K562 (cell line): Measurements from ENCODE around the gene ASXL2. TPM values are rescaled to one million over a fixed set of nuclear protein-coding genes. Genes with fewer than 3 reads are reported as not detected.
A peak's percentile ranks its signal among the peaks of the same experiment; 100 is the strongest.

Source experiments
- ATAC-seq: fragments of 200-7000 bp; cut with Tn5 transposase; 3 replicates; pipeline ENCODE4 v1.9.1; 2020; ENCODE audit warnings: moderate library complexity
- BruUV-seq: library from RNA; stranded (reverse); fragments of 400-500 nt; replicated peaks from 2 replicates; lab custom pipeline; 2021; lab: Mats Ljungman, UMichigan
- CTCF ChIA-PET: fragments of 300-600 bp; formaldehyde crosslinking; extraction: SDS; loops from one replicate; lab custom pipeline; 2021; ENCODE audit warnings: low intra/inter-chr PET ratio; lab: Yijun Ruan, JAX
- POLR2A ChIA-PET: fragments of 300-600, 350-650 bp; sonication (Branson Sonifier 250); formaldehyde crosslinking; extraction: SDS; loops from one replicate; lab custom pipeline; 2021; ENCODE audit warnings: antibody characterized with exemption, inconsistent platforms; lab: Yijun Ruan, JAX
- DNase-seq, 4 experiments: peaks; one replicate each; pipeline versions ENCODE4 v3.0.0 to v3.0.0-alpha.2; 2011 to 2018; ENCODE audit warnings: low spot score in 3 of 4, mixed read lengths in 3 of 4; ENCODE audit errors: extremely low read depth in 1 of 4
- FAIRE-seq: peaks from 2 replicates; lab custom pipeline; 2011; peaks lifted over from hg19 to GRCh38; lab: Jason Lieb, UNC
- H2AFZ ChIP-seq: 2 replicates; pipeline ENCODE4 v1.6.0; 2011; ENCODE audit warnings: low read depth, low read length, control low read depth, inconsistent platforms
- H3K27ac ChIP-seq: fragments of 200-600 bp; 3 replicates; pipeline ENCODE4 v1.8.0; 2011; ENCODE audit warnings: low read depth, mild to moderate bottlenecking, control low read depth, inconsistent platforms, low read length, moderate library complexity, mixed read lengths; ENCODE audit errors: extremely low read depth
- H3K27me3 ChIP-seq, 2 experiments: fragments of 300-600 bp in 1 of 2; 2 replicates in 1 of 2; 3 replicates in 1 of 2; pipeline versions ENCODE4 v1.6.0 to v1.8.0; 2011; ENCODE audit warnings: inconsistent platforms in 2 of 2, low read length in 2 of 2, mild to moderate bottlenecking in 1 of 2, mixed read lengths in 1 of 2, moderate library complexity in 1 of 2; ENCODE audit not compliant: control insufficient read depth in 2 of 2, insufficient read depth in 2 of 2
- H3K36me3 ChIP-seq: fragments of 300-600 bp; 3 replicates; pipeline ENCODE4 v1.8.0; 2011; ENCODE audit warnings: mild to moderate bottlenecking, low read length, inconsistent platforms; ENCODE audit not compliant: control insufficient read depth, insufficient read depth
- H3K4me1 ChIP-seq, 2 experiments: fragments of 200-600 bp in 1 of 2; replicated peaks in 1 of 2; 2 replicates in 1 of 2; 3 replicates in 1 of 2; pipeline versions ENCODE4 v1.5.1 to v1.8.0; 2011; ENCODE audit warnings: inconsistent platforms in 2 of 2, low read length in 2 of 2, mild to moderate bottlenecking in 1 of 2, mixed read lengths in 1 of 2, moderate library complexity in 1 of 2; ENCODE audit not compliant: control insufficient read depth in 2 of 2, insufficient read depth in 2 of 2
- H3K4me2 ChIP-seq: 2 replicates; pipeline ENCODE4 v1.6.1; 2011; ENCODE audit warnings: low read length, control low read depth, inconsistent platforms, mixed read lengths; ENCODE audit not compliant: insufficient read depth
- H3K4me3 ChIP-seq: fragments of 200-600 bp; sonication (generic), shearing (Covaris generic); 2 replicates; pipeline ENCODE4 v1.5.1; 2016; ENCODE audit warnings: control low read depth, inconsistent platforms
- H3K79me2 ChIP-seq: fragments of 200-600 bp; 3 replicates; pipeline ENCODE4 v1.8.0; 2011; ENCODE audit warnings: low read length, inconsistent platforms; ENCODE audit not compliant: control insufficient read depth, insufficient read depth
- H3K9ac ChIP-seq, 2 experiments: 2 replicates each; pipeline versions ENCODE4 v1.6.0 to v1.6.1; 2011; ENCODE audit warnings: low read depth in 2 of 2, low read length in 2 of 2, control low read depth in 1 of 2, inconsistent platforms in 1 of 2, mild to moderate bottlenecking in 1 of 2, mixed read lengths in 1 of 2; ENCODE audit not compliant: insufficient read depth in 1 of 2
- H3K9me1 ChIP-seq: one replicate; pipeline ENCODE4 v1.6.0; 2011; ENCODE audit warnings: inconsistent platforms, mild to moderate bottlenecking, low read length, moderate library complexity; ENCODE audit not compliant: control insufficient read depth, insufficient read depth
- H3K9me3 ChIP-seq: replicated peaks from 2 replicates; pipeline ENCODE4 v1.5.1; 2011; ENCODE audit warnings: low read depth, low read length, inconsistent platforms; ENCODE audit not compliant: control insufficient read depth, insufficient read depth
- H4K20me1 ChIP-seq: replicated peaks from 2 replicates; pipeline ENCODE4 v1.6.1; 2011; ENCODE audit warnings: low read length, inconsistent platforms, mixed read lengths; ENCODE audit not compliant: control insufficient read depth, insufficient read depth
- CREBBP ChIP-seq: IDR thresholded peaks from one replicate; pipeline ENCODE4 v1.6.1; 2012; ENCODE audit warnings: low read depth, mild to moderate bottlenecking, control low read depth, inconsistent platforms, low read length
- FOXK2 ChIP-seq, 2 experiments: fragments of 450-650 bp; IDR thresholded peaks in 1 of 2; conservative IDR thresholded peaks in 1 of 2; 2 replicates each; pipeline ENCODE4 v1.6.1; 2016; ENCODE audit warnings: low read depth in 2 of 2, mild to moderate bottlenecking in 1 of 2
- KHSRP ChIP-seq: fragments of 450-650 bp; IDR thresholded peaks from 2 replicates; pipeline ENCODE4 v1.6.1; 2017
- LARP7 ChIP-seq: fragments of 450-650 bp; IDR thresholded peaks from 2 replicates; pipeline ENCODE4 v1.6.1; 2016
- MCM3 ChIP-seq: fragments of 450-650 bp; IDR thresholded peaks from 2 replicates; pipeline ENCODE4 v1.6.1; 2016
- MITF ChIP-seq: IDR thresholded peaks from 2 replicates; pipeline ENCODE4 v1.6.1; 2014; ENCODE audit warnings: antibody characterized with exemption
- MLLT1 ChIP-seq, 2 experiments: fragments of 450-650 bp; IDR thresholded peaks; 2 replicates each; pipeline ENCODE4 v1.6.1; 2016
- THRAP3 ChIP-seq: fragments of 450-650 bp; IDR thresholded peaks from 2 replicates; pipeline ENCODE4 v1.6.1; 2016; ENCODE audit warnings: mild to moderate bottlenecking, inconsistent platforms, borderline replicate concordance
- TRIM25 ChIP-seq: fragments of 450-650 bp; IDR thresholded peaks from 2 replicates; pipeline ENCODE4 v1.7.0; 2016; ENCODE audit warnings: borderline replicate concordance
- WGBS: fragments of 100-300 bp; shearing (Covaris generic); methylation state at CpG from one replicate; pipeline ENCODE4 v1.1.6; 2016; ENCODE audit warnings: low coverage, mixed read lengths; ENCODE audit not compliant: insufficient coverage; ENCODE audit errors: missing lambda C conversion rate; 5-methylcytosine and 5-hydroxymethylcytosine counted together
- in situ Hi-C: fragments of 300-500 bp; cut with MboI; formaldehyde crosslinking; loops from 4 replicates; pipeline ENCODE4 v1.15.0; 2018; ENCODE audit warnings: inconsistent platforms, mixed read lengths
- intact Hi-C: fragments of 100-400 bp; cut with micrococcal nuclease; formaldehyde crosslinking; loops from 2 replicates; pipeline ENCODE4 v1.14.2; 2022
- polyA plus RNA-seq, 8 experiments: library from polyadenylated mRNA; depleted of rRNA in 4 of 8; stranded (reverse) in 5 of 8; unstranded in 3 of 8; fragments of >200 nt; fragmentation: Nextera tagmentation in 2 of 8; fragmentation: Illumina TruSeq in 1 of 8; extraction: Ambion mirVana in 2 of 8; extraction: Trizol in 1 of 8; gene quantifications; 2 replicates each; pipeline versions ENCODE4 v1.2.1 to v1.2.3, GENCODE V29; 2011 to 2014; ENCODE audit warnings: inconsistent platforms in 1 of 8, missing spikeins in 1 of 8
- total RNA-seq, 7 experiments: library from RNA; depleted of rRNA in 6 of 7; stranded (reverse); fragments of >200 nt in 6 of 7; fragmentation: Illumina TruSeq in 2 of 7; extraction: Trizol in 2 of 7; gene quantifications; 2 replicates each; pipeline versions ENCODE4 v1.2.1 to v1.2.3, GENCODE V29; 2011 to 2021; ENCODE audit warnings: low replicate concordance in 1 of 7

Gene ASXL2
- total and polyA plus RNA-seq, 9 of the 15 experiments (the other 6 are each of a cell fraction or from before 2014, with no cell fraction given) = 2.2 to 25.9 (median 9.0) TPM

- ATAC-seq = no peak
- Histone ChIP-seq H4K20me1 (peaks cover 2% of the 10 kb centered on the region; the same call in 1 of the 2 replicates), H3K9me3 (no peaks in the 10 kb centered on the region), H3K79me2 (no peaks in the 10 kb centered on the region), H3K4me1 (no peaks in the 10 kb centered on the region), H3K9me1 (no peaks in the 10 kb centered on the region), H3K4me3 (no peak overlapping the region), H3K36me3 (peaks cover 22% of the 10 kb centered on the region), H3K4me2 (no peak overlapping the region), H3K9ac (no peak overlapping the region), H3K27ac (no peak overlapping the region), H2AFZ (no peak overlapping the region), H3K27me3 (no peaks in the 10 kb centered on the region)
- in situ Hi-C loops (no loop called here), intact Hi-C loops (loop anchor here (10.0 kb wide), 1 partner anchor 196 kb away; no protein-coding TSS in a partner anchor)
- no peak for TF ChIP-seq MCM3
- no peak for TF ChIP-seq FOXK2 (conservative IDR thresholded peaks at IDR 0.05 in 1 of 2, IDR thresholded peaks at IDR 0.05 in 1 of 2; ENCODE audit: low read depth in 2 of 2)
- ChIA-PET POLR2A (interaction anchor here (0.6 to 0.7 kb wide), 2 partner anchors 40 to 46 kb away, joined by 3 read pairs; no protein-coding TSS in a partner anchor), CTCF (no interaction called here)
- DNase-seq = no peak
- WGBS = 53% methylated on average over 3 of the region's 3 CpGs
- no TSS peak for BruUV-seq
- no peak for FAIRE-seq
Observed at GRCh38 chr2:25738383-25739343, 139.6 kb downstream of the ASXL2 start.

GRCh38 chr2:25736899-25737515, 141.3 kb downstream of the ASXL2 start:
- Histone ChIP-seq H3K27ac (no peak overlapping the region), H3K9ac (no peak overlapping the region), H3K27me3 (no peaks in the 10 kb centered on the region; a peak in 1 of 5 replicates), H2AFZ (no peak overlapping the region), H4K20me1 (peaks cover 2% of the 10 kb centered on the region; the same call in 1 of the 2 replicates), H3K9me1 (no peaks in the 10 kb centered on the region), H3K4me3 (no peak overlapping the region), H3K9me3 (no peaks in the 10 kb centered on the region), H3K36me3 (peaks cover 6% of the 10 kb centered on the region; the same call in 2 of the 3 replicates), H3K4me2 (no peak overlapping the region), H3K79me2 (no peaks in the 10 kb centered on the region), H3K4me1 (no peaks in the 10 kb centered on the region)
- in situ Hi-C loops (no loop called here), intact Hi-C loops (loop anchor here (10.0 kb wide), 1 partner anchor 198 kb away; no protein-coding TSS in a partner anchor)
- WGBS = 56% methylated on average over 6 of the region's 6 CpGs
- no peak for DNase-seq
- TSS peak; percentile 3 for BruUV-seq
- no peak for FAIRE-seq
- ChIA-PET CTCF (no interaction called here), POLR2A (no interaction called here)
- no peak for ATAC-seq
- TF ChIP-seq MITF (no peak), LARP7 (no peak), KHSRP (no peak), THRAP3 (no peak), MLLT1 (IDR thresholded peaks at IDR 0.05) (no peak), TRIM25 (no peak), CREBBP (no peak)
